ENCODE data around the gene NUDT5. TPM values are rescaled to one million over a fixed set of nuclear protein-coding genes. Genes with fewer than 3 reads are reported as not detected.

NUDT5 gene
- total and polyA plus RNA-seq, 2 of the 8 experiments (the other 6 are each of a cell fraction or from before 2014, with no cell fraction given): 130 to 134 TPM

DNA sequence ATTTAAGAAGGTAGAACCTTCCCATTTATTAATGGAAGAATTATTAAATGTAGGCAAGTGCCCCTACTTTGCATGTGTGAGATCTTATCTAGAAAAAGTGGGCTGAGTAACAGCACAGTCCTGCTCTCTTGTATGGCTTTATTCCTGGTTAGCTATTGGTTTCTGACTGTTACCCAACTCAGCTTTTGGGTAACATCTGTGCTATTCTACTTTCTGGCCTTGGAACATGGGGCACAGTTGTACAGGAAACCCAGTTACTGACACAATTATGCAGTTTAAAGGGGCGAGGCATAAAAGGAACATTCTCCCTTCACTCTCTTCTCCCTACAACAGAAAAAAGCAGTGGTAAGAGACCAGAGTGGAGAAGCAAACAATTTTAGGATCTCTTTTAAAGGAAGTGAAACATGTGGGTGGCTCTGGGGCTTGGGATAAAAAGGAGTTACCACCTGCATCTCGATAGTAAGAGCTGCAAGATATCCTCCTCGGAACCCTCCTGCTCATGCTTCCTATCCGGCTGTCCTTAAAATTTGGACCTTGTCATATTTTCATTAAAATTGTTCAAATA is 16.0 kb downstream of the NUDT5 start (continued):
- TF ChIP-seq, protein P1, sequence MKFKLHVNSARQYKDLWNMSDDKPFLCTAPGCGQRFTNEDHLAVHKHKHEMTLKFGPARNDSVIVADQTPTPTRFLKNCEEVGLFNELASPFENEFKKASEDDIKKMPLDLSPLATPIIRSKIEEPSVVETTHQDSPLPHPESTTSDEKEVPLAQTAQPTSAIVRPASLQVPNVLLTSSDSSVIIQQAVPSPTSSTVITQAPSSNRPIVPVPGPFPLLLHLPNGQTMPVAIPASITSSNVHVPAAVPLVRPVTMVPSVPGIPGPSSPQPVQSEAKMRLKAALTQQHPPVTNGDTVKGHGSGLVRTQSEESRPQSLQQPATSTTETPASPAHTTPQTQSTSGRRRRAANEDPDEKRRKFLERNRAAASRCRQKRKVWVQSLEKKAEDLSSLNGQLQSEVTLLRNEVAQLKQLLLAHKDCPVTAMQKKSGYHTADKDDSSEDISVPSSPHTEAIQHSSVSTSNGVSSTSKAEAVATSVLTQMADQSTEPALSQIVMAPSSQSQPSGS (IDR thresholded peaks at IDR 0.05; ENCODE audit: low read length): no peak
- TF ChIP-seq, protein P2, sequence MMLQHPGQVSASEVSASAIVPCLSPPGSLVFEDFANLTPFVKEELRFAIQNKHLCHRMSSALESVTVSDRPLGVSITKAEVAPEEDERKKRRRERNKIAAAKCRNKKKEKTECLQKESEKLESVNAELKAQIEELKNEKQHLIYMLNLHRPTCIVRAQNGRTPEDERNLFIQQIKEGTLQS (IDR thresholded peaks at IDR 0.05; ENCODE audit: insufficient read depth, low read depth, low read length): no peak
- no peak for TF ChIP-seq POU5F1 (IDR thresholded peaks at IDR 0.05; ENCODE audit: low read depth, low read length)

All from H1 (cell line).